Suprapubic skin (tissue), 4 donors: ENCODE data around the gene AGPS.
"Not testable (repeated sequence)": the region's sequence is repeated elsewhere in the genome, so short reads cannot be mapped to it uniquely, and the experiment has no call there.

Experiments used
- CTCF ChIP-seq, 2 donors: fragments of 200-600 bp in 1 of 2; fragments of 450-650 bp in 1 of 2; sonication (generic) in 1 of 2; IDR thresholded peaks; one replicate each; pipeline ENCODE4 v1.5.1; 2016 to 2019; ENCODE audit warnings: antibody characterized with exemption in 2 of 2, mild to moderate bottlenecking in 1 of 2, moderate library complexity in 1 of 2
- EP300 ChIP-seq: sonication (generic); formaldehyde crosslinking; IDR thresholded peaks from one replicate; pipeline ENCODE4 v1.6.1; 2017; ENCODE audit warnings: antibody characterized with exemption
- POLR2A ChIP-seq, 2 donors: fragments of 450-650 bp; IDR thresholded peaks; one replicate each; pipeline ENCODE4 v1.6.1; 2017; ENCODE audit warnings: antibody characterized with exemption in 2 of 2, mild to moderate bottlenecking in 2 of 2, moderate library complexity in 2 of 2
- POLR2AphosphoS5 ChIP-seq, 3 donors: sonication (generic); formaldehyde crosslinking; IDR thresholded peaks; one replicate each; pipeline ENCODE4 v1.6.1; 2017; ENCODE audit warnings: antibody characterized with exemption in 3 of 3

- not testable (repeated sequence) for TF ChIP-seq EP300; CTCF (IDR thresholded peaks at IDR 0.05); POLR2A (IDR thresholded peaks at IDR 0.05); POLR2AphosphoS5 (IDR thresholded peaks at IDR 0.05)
Measured at GRCh38 chr2:177354541-177354940, 38.0 kb upstream of the AGPS start.
